SK-N-SH (cell line): ENCODE results near the gene HMBS. TPM values are rescaled to one million over a fixed set of nuclear protein-coding genes. Genes with fewer than 3 reads are reported as not detected.

Source experiments
- CTCF ChIA-PET: fragments of 300-600, 350-600 bp; formaldehyde crosslinking; extraction: SDS; loops from one replicate; lab custom pipeline; 2021; lab: Yijun Ruan, JAX
- POLR2A ChIA-PET: fragments of 350-600 bp; sonication (Branson Sonifier 250); formaldehyde crosslinking; extraction: SDS; loops from one replicate; lab custom pipeline; 2020; ENCODE audit warnings: antibody characterized with exemption, inconsistent platforms; lab: Yijun Ruan, JAX
- DNase-seq: peaks from one replicate; pipeline ENCODE4 v3.0.0; 2012
- H2AFZ ChIP-seq: fragments of 200-600 bp; sonication (generic); 2 replicates; pipeline ENCODE4 v1.8.1; 2016; ENCODE audit warnings: antibody characterized with exemption, mild to moderate bottlenecking, low read depth
- H3F3A ChIP-seq: fragments of 200-600 bp; sonication (generic); replicated peaks from 2 replicates; pipeline ENCODE3; 2016; ENCODE audit warnings: antibody characterized with exemption, mild to moderate bottlenecking; ENCODE audit not compliant: insufficient read depth
- H3K27ac ChIP-seq, 2 experiments: fragments of 200-500 bp in 1 of 2; fragments of 200-600 bp in 1 of 2; sonication (Bioruptor generic) in 1 of 2; sonication (generic), shearing (Covaris generic) in 1 of 2; 2 replicates each; pipeline versions ENCODE4 v1.5.1 to v1.6.1; 2014 to 2016; ENCODE audit warnings: low read depth in 2 of 2, inconsistent platforms in 1 of 2, low read length in 1 of 2, mild to moderate bottlenecking in 1 of 2, mixed read lengths in 1 of 2
- H3K27me3 ChIP-seq: fragments of 200-600 bp; sonication (generic), shearing (Covaris generic); 2 replicates; pipeline ENCODE4 v1.6.1; 2016; ENCODE audit warnings: mixed run types; ENCODE audit not compliant: insufficient read depth
- H3K36me3 ChIP-seq, 2 experiments: fragments of 200-500 bp in 1 of 2; fragments of 200-600 bp in 1 of 2; sonication (Bioruptor generic) in 1 of 2; sonication (generic) in 1 of 2; replicated peaks in 1 of 2; 2 replicates each; pipeline versions ENCODE3 to v1.5.1; 2014 to 2016; ENCODE audit warnings: low read length in 1 of 2, mild to moderate bottlenecking in 1 of 2; ENCODE audit not compliant: insufficient read depth in 2 of 2, control insufficient read depth in 1 of 2
- H3K4me1 ChIP-seq, 2 experiments: fragments of 200-500 bp in 1 of 2; fragments of 200-600 bp in 1 of 2; sonication (Bioruptor generic) in 1 of 2; sonication (generic), shearing (Covaris generic) in 1 of 2; 2 replicates each; pipeline versions ENCODE4 v1.5.1 to v1.6.1; 2014 to 2016; ENCODE audit warnings: low read depth in 1 of 2, low read length in 1 of 2, mixed run types in 1 of 2; ENCODE audit not compliant: insufficient read depth in 2 of 2, control insufficient read depth in 1 of 2
- H3K4me2 ChIP-seq: fragments of 200-600 bp; sonication (generic), shearing (Covaris generic); 2 replicates; pipeline ENCODE4 v1.6.1; 2017; ENCODE audit warnings: mixed run types
- H3K4me3 ChIP-seq, 2 experiments: fragments of 200-500 bp in 1 of 2; fragments of 200-600 bp in 1 of 2; sonication (Bioruptor generic) in 1 of 2; sonication (generic), shearing (Covaris generic) in 1 of 2; 2 replicates each; pipeline versions ENCODE4 v1.5.1 to v1.8.1; 2014 to 2016; ENCODE audit warnings: low read depth in 2 of 2, inconsistent platforms in 1 of 2, low read length in 1 of 2, mild to moderate bottlenecking in 1 of 2, mixed read lengths in 1 of 2, moderate library complexity in 1 of 2
- H3K79me2 ChIP-seq: fragments of 200-600 bp; sonication (generic); 2 replicates; pipeline ENCODE4 v1.8.1; 2017; ENCODE audit warnings: mild to moderate bottlenecking; ENCODE audit not compliant: insufficient read depth
- H3K9ac ChIP-seq: fragments of 200-600 bp; sonication (generic); 2 replicates; pipeline ENCODE4 v1.6.1; 2017; ENCODE audit warnings: mixed run types
- H3K9me2 ChIP-seq: fragments of 200-600 bp; sonication (generic); 2 replicates; pipeline ENCODE4 v1.6.1; 2017; ENCODE audit warnings: mixed run types
- H3K9me3 ChIP-seq: fragments of 200-600 bp; sonication (generic); 2 replicates; pipeline ENCODE4 v1.6.1; 2017; ENCODE audit warnings: mixed run types, mild to moderate bottlenecking, moderate library complexity
- H4K20me1 ChIP-seq: fragments of 200-600 bp; sonication (generic); 2 replicates; pipeline ENCODE4 v1.6.1; 2017; ENCODE audit warnings: mild to moderate bottlenecking, mixed run types; ENCODE audit not compliant: insufficient read depth
- EP300 ChIP-seq, 2 experiments: IDR thresholded peaks; 2 replicates each; pipeline versions ENCODE4 v1.4.0 to v1.6.1; 2012; ENCODE audit warnings: borderline replicate concordance in 1 of 2, low read depth in 1 of 2, low read length in 1 of 2
- MEF2A ChIP-seq: IDR thresholded peaks from 2 replicates; pipeline ENCODE4 v1.4.0; 2012; ENCODE audit warnings: low read depth, borderline replicate concordance
- MXI1 ChIP-seq: IDR thresholded peaks from 2 replicates; pipeline ENCODE4 v1.6.1; 2012; ENCODE audit warnings: mild to moderate bottlenecking, low read depth, low read length, improper control_type of control experiment
- NRF1 ChIP-seq: IDR thresholded peaks from 2 replicates; pipeline ENCODE4 v1.6.1; 2012; ENCODE audit warnings: low read depth, mild to moderate bottlenecking, low read length
- RAD21 ChIP-seq: IDR thresholded peaks from 2 replicates; pipeline ENCODE4 v1.6.1; 2012; ENCODE audit warnings: mild to moderate bottlenecking, low read length
- RCOR1 ChIP-seq: fragments of 150-350 bp; IDR thresholded peaks from 2 replicates; pipeline ENCODE4 v1.6.1; 2017; ENCODE audit warnings: antibody characterized with exemption, low read length
- SMC3 ChIP-seq: IDR thresholded peaks from 2 replicates; pipeline ENCODE4 v1.6.1; 2012; ENCODE audit warnings: low read depth, low read length, improper control_type of control experiment
- WGBS: methylation state at CpG from one replicate; pipeline ENCODE4 v1.1.6; 2017; ENCODE audit warnings: low lambda C conversion rate; 5-methylcytosine and 5-hydroxymethylcytosine counted together
- polyA plus RNA-seq, 3 experiments: library from polyadenylated mRNA; depleted of rRNA; stranded (reverse); fragments of >200 nt; gene quantifications; 2 replicates each; pipeline ENCODE4 v1.2.3, GENCODE V29; 2012
- TF ChIP-seq, protein P1 (sequence below): fragments of 200-600 bp; sonication (generic); IDR thresholded peaks from 2 replicates; pipeline ENCODE4 v1.6.1; 2017; ENCODE audit warnings: antibody characterized with exemption, mild to moderate bottlenecking, moderate library complexity
- TF ChIP-seq, protein P2 (sequence below): IDR thresholded peaks from 2 replicates; pipeline ENCODE4 v1.4.0; 2012; ENCODE audit warnings: low read depth, borderline replicate concordance

Gene HMBS
- polyA plus RNA-seq, 1 of the 3 experiments (the other 2 are of a cell fraction), result 69.4 TPM

DNA sequence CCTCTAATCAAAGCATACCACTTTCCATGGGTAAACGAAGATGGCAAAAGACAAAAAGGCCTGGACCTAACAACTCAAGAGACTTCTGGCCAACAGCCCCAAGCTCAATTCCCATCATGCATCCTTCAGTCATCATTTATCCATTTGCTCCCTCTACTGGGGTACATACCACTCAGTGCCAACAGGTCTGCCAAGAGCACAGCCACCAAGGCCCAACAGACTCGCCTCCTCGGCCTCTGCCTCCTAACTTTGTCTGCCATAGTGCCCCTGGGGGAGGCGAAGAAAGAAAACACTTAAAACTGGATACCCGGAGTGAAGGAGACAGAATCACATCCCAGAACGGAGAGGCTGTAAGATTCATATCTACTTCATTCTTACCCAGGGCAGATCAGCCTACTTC, 28.8 kb upstream of the HMBS start:
- Histone ChIP-seq H3K4me1 (peaks cover 12 to 21% of the 10 kb centered on the region in 2 experiments; a peak in 2 of 4 replicates), H3K27me3 (no peaks in the 10 kb centered on the region), H4K20me1 (no peaks in the 10 kb centered on the region), H3K9me3 (no peaks in the 10 kb centered on the region), H3K36me3 (peaks cover 32 to 44% of the 10 kb centered on the region in 2 experiments), H3K9ac (peak overlapping the region; percentile 91), H3K4me3 (peak overlapping the region; percentile 82 to 90), H3K79me2 (peaks cover 33% of the 10 kb centered on the region), H3K4me2 (peak overlapping the region; percentile 94), H3F3A (peaks cover 11% of the 10 kb centered on the region), H3K9me2 (no peaks in the 10 kb centered on the region), H3K27ac (peak overlapping the region; percentile 77 to 84; a peak in 2 of 4 replicates), H2AFZ (no peak overlapping the region)
- TF ChIP-seq EP300 (IDR thresholded peaks at IDR 0.05; ENCODE audit: borderline replicate concordance in 1 of 2, low read depth in 1 of 2, low read length in 1 of 2) (no peak), SMC3 (no peak), RAD21 (peak; percentile 48), MXI1 (peak; percentile 50; the same call in 1 of the 2 replicates)
- TF ChIP-seq, protein P1, sequence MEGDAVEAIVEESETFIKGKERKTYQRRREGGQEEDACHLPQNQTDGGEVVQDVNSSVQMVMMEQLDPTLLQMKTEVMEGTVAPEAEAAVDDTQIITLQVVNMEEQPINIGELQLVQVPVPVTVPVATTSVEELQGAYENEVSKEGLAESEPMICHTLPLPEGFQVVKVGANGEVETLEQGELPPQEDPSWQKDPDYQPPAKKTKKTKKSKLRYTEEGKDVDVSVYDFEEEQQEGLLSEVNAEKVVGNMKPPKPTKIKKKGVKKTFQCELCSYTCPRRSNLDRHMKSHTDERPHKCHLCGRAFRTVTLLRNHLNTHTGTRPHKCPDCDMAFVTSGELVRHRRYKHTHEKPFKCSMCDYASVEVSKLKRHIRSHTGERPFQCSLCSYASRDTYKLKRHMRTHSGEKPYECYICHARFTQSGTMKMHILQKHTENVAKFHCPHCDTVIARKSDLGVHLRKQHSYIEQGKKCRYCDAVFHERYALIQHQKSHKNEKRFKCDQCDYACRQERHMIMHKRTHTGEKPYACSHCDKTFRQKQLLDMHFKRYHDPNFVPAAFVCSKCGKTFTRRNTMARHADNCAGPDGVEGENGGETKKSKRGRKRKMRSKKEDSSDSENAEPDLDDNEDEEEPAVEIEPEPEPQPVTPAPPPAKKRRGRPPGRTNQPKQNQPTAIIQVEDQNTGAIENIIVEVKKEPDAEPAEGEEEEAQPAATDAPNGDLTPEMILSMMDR, result peak; percentile 46
- CTCF ChIA-PET, result interaction anchor here (0.9 to 2.1 kb wide), 14 partner anchors 8 to 284 kb away, joined by 3 to 8 read pairs (median 4); partner anchors contain the start of genes SLC37A4 and VPS11
- 41% methylated on average over 6 of the region's 6 CpGs for WGBS
- peak; percentile 64 for DNase-seq
- POLR2A ChIA-PET, result interaction anchor here (0.7 to 3.8 kb wide), 10 partner anchors 10 to 56 kb away, joined by 3 to 21 read pairs (median 8); partner anchors contain the start of genes DPAGT1, HMBS, RPS25 and TRAPPC4

DNA sequence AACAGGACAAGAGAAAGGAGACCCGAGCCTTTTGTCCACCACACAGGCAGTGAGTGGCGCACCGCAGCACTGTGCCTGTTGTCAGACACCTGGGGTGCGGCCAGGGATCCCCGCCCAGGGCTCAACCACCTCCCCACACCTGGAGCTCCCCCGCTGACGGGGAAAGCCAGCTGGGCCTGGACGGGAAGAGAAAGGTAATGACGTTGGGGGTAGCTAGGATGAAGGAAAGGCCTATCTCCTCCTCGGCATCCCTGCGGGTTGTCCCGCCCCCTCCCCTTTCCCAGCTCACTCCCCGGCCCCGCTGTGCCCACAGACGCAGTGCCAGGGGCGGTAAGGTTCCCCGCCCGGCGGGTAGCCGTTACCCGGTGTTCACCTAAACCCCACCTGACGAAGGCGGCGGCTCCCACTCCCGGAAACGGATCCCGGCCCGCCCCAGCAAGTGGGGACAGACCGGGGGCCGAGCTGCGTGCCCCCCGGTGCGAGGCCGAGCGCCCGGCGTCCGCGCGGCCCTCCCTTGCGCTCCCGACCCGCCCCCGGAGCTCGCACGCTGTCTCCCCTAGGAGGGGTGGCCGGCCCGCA, 28.2 kb upstream of the HMBS start:
- peaks cover 33% of the 10 kb centered on the region for H3K79me2 ChIP-seq
- no peaks in the 10 kb centered on the region for H3K27me3 ChIP-seq
- DNase-seq, result peak; percentile 78
- peaks cover 12 to 21% of the 10 kb centered on the region in 2 experiments; a peak in 2 of 4 replicates for H3K4me1 ChIP-seq
- H3K27ac ChIP-seq, result peak overlapping the region; percentile 77 to 84; a peak in 3 of 4 replicates
- H3K4me2 ChIP-seq, result peak overlapping the region; percentile 94
- peak overlapping the region; percentile 82 to 90 for H3K4me3 ChIP-seq
- peak overlapping the region; percentile 91 for H3K9ac ChIP-seq
- no peaks in the 10 kb centered on the region for H4K20me1 ChIP-seq
- ChIA-PET POLR2A (interaction anchor here (0.7 to 3.8 kb wide), 11 partner anchors 10 to 56 kb away, joined by 3 to 21 read pairs (median 8); partner anchors contain the start of genes DPAGT1, HMBS, RPS25 and SLC37A4), CTCF (interaction anchor here (0.8 to 2.1 kb wide), 14 partner anchors 8 to 284 kb away, joined by 3 to 8 read pairs (median 4); partner anchors contain the start of genes SLC37A4 and VPS11)
- H2AFZ ChIP-seq, result peak overlapping the region; percentile 89
- H3K9me3 ChIP-seq, result no peaks in the 10 kb centered on the region
- H3F3A ChIP-seq, result peaks cover 11% of the 10 kb centered on the region
- no peaks in the 10 kb centered on the region for H3K9me2 ChIP-seq
- H3K36me3 ChIP-seq, result peaks cover 32 to 38% of the 10 kb centered on the region in 2 experiments
- WGBS, result 5% methylated on average over 11 of the region's 48 CpGs
- no peak for TF ChIP-seq RCOR1
- TF ChIP-seq, protein P1, result 0 out of 2 replicates have a peak, but pooled peaks have one; percentile 27
- TF ChIP-seq, protein P2, sequence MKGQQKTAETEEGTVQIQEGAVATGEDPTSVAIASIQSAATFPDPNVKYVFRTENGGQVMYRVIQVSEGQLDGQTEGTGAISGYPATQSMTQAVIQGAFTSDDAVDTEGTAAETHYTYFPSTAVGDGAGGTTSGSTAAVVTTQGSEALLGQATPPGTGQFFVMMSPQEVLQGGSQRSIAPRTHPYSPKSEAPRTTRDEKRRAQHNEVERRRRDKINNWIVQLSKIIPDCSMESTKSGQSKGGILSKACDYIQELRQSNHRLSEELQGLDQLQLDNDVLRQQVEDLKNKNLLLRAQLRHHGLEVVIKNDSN, result no peak
- TF ChIP-seq NRF1, result no peak
- TF ChIP-seq MEF2A, result no peak
- TF ChIP-seq, all 33 proteins: peak for 1
